Activated naive CD4-positive, alpha-beta T cell treated with anti-CD3 and anti-CD28 coated beads, Interleukin-2, amount 50 U/mL, for 72 hours (primary cell): ENCODE measurements around the gene ASB16. TPM values are rescaled to one million over a fixed set of nuclear protein-coding genes. Genes with fewer than 3 reads are reported as not detected.

Experiments used
- ATAC-seq, 2 donors: fragments of 150-1000 bp; cut with Tn5 transposase; 2 replicates each; pipeline ENCODE4 v1.10.0; 2021; ENCODE audit warnings: mild to moderate bottlenecking in 2 of 2, moderate library complexity in 2 of 2
- DNase-seq, 2 donors: peaks; one replicate each; pipeline ENCODE4 v3.0.0; 2021 to 2022; ENCODE audit warnings: low spot score in 2 of 2
- H3K27ac Mint-ChIP-seq, 2 donors: one replicate each; pipeline ENCODE4 v1.8.0; 2022; ENCODE audit warnings: mild to moderate bottlenecking in 2 of 2, mixed read lengths in 2 of 2
- H3K36me3 Mint-ChIP-seq, 2 donors: one replicate each; pipeline ENCODE4 v1.8.0; 2022; ENCODE audit warnings: mixed read lengths in 2 of 2
- H3K9me3 Mint-ChIP-seq, 2 donors: one replicate each; pipeline ENCODE4 v1.8.0; 2022; ENCODE audit warnings: mixed read lengths in 2 of 2
- total RNA-seq, 2 donors: library from RNA; stranded (reverse); gene quantifications; one replicate each; pipeline ENCODE4 v1.2.3, GENCODE V29; 2022

ASB16 gene
- total RNA-seq, 2 donors from 2014 or later = 0.39 to 0.52 TPM

DNA sequence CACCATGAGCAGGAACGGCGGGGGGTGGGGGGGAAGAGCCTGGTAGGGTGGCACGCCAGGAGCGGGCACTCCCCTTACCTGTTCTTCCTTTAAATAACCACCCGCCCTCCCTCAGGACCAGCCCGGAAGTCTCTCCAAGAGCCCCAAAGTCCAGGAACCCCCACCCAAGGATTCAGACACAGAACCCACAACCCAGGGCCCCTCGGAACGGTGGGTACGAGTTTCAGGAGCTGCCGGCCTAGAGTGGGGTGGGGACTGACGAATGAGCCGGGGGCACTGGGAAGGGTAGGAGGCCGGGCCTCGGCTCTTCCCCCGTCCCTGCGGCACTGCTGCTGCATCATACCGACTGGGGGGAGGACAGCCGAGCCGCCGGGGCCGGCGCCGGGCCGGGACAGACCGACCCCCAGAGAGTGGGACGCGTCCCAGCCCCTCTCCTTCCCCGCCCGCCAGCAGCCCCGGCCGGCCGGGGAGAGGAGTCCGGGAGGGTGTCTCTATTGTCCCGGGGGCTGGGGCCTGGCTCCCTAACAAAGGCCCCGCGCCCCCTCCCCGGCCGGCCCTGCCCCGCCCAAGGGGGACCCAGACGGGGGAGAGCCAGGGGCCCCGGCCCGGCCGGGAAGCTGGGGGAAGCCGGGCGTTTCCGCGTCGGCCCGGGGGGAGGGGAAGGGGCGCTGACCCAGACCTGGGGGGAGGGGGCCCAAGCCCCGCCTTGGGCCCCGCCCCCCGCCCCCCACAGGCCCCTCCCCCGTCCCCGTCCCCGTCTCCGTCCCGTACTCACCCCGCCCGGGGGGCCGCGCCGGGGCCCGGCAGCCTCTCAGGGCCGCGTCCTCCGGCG is 28.4 kb downstream of the ASB16 start:
- peak; percentile 31 to 40 for ATAC-seq
- Mint-ChIP-seq H3K27ac (peak overlapping the region; percentile 73 to 96), H3K36me3 (peaks cover 8 to 13% of the 10 kb centered on the region in 2 donors), H3K9me3 (no peaks in the 10 kb centered on the region)
- peak in 1 of 2 donors; percentile 55 for DNase-seq

DNA sequence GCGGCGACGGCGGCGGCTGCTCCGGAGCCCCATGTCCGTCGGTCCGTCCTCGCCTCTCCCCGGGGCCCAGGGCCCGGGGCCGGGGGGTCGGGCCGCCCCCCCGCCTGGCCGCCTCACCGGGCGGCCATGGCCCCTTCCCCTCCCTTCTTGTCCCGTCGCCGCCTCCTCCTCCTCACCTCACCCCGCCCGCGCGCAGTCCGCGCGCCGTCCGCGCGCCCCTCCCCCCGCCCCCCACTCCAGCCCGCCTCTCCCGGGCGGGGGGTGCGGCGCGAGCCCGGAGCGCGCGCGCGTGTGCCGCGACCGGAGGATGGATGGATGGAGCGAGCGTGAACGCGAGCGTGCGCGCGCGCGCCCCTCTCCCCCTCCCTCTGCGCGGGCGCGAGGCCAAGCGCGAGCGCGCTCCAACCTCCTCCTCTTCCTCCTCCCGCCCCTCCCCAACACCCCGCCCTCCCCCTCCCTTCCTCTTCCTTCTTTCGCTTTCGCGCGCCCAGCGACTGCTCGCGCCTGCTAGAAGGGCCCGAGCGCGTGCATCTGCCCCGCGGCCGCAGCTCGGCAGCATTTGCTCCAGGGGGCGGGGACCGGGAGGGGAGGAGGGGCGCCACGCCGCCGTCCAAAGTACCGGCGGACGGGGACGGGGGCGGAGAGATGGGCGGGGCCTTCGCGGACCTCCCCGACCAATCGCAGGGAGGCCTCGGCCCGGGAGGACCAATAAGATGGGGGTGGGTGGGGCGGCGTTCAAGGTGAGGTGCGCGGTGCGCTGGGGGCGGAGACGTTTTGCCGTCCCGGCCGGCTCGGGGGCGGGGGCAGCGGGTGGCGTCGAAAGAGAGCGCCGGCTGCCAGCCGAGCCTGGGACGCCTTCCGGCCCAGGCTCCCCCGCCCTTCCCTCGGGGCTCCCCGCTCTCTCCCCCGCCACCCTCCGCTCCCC is 29.3 kb downstream of the ASB16 start, which contains the start of gene ATXN7L3:
TSS of gene ATXN7L3 (minus strand) at position 332 of the 925 bp plus-strand sequence. CDS start 1,814 bp downstream, outside the sequence.
- no peaks in the 10 kb centered on the region for H3K9me3 Mint-ChIP-seq
- peak within 1 kb of the TSS; percentile 75 to 93 for H3K27ac Mint-ChIP-seq
- ATAC-seq (peak; percentile 85 to 88), DNase-seq (peak; percentile 95 to 97)
- peaks cover 8 to 13% of the 10 kb centered on the region in 2 donors for H3K36me3 Mint-ChIP-seq

DNA sequence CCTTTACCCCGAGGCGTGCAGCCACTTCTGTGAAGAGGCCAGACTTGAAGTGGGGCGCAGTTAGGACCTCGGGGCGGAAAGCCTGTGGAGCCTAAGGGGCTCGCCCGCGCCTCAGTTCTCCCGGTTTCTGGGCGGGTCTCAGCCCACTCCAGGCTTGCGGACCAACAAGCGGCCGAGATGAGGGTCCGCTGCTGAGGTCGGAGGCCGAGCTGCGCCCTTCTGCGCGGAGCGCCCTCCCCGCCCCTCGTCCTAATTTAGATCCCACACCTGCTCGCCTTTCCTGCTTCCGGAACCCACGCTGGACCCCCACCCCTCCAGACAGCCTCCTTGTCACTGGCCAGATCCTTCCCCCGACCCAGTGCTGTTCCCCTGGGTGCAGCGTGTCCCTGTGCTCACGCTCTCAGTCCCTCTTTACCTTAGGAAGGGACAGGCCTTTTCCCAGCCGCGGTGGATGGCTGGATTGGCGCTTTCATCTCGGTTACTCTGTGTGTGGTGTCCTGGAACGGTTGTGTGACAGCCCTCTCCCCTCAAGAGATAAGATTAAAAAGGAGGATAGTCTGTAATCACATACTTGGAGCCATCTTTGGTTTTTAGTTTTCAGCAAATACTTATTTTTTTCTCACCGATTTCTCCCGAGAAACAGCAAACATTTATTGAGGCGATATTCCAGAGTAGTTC is 30.1 kb downstream of the ASB16 start:
- DNase-seq (no peak), ATAC-seq (no peak)
- Mint-ChIP-seq H3K27ac (peak overlapping the region; percentile 75 to 93), H3K36me3 (peaks cover 8 to 13% of the 10 kb centered on the region in 2 donors), H3K9me3 (no peaks in the 10 kb centered on the region)

DNA sequence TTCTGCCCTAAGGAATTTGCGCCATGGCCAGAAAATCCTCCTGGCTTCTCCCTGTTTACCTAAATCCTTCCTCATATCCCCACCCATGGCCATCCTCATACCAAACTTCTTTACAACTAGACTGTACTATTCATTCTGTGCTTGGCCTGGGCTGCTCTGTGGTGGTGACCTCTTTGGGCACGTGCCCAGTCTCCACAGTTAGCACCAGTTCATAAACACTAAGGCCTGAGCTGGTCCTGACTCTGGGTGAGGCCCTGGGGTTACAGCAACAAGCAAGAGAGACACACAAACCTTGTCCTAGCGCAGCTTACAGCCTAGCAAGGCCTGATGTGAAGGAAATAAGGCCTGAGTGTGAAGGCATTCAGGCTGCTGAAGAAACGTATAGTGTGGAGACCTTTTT is 32.3 kb downstream of the ASB16 start:
- ATAC-seq = no peak
- peak overlapping the region in 1 of 2 donors; percentile 65 for H3K27ac Mint-ChIP-seq
- peaks cover 6 to 10% of the 10 kb centered on the region in 2 donors for H3K36me3 Mint-ChIP-seq
- no peaks in the 10 kb centered on the region for H3K9me3 Mint-ChIP-seq
- DNase-seq = no peak

DNA sequence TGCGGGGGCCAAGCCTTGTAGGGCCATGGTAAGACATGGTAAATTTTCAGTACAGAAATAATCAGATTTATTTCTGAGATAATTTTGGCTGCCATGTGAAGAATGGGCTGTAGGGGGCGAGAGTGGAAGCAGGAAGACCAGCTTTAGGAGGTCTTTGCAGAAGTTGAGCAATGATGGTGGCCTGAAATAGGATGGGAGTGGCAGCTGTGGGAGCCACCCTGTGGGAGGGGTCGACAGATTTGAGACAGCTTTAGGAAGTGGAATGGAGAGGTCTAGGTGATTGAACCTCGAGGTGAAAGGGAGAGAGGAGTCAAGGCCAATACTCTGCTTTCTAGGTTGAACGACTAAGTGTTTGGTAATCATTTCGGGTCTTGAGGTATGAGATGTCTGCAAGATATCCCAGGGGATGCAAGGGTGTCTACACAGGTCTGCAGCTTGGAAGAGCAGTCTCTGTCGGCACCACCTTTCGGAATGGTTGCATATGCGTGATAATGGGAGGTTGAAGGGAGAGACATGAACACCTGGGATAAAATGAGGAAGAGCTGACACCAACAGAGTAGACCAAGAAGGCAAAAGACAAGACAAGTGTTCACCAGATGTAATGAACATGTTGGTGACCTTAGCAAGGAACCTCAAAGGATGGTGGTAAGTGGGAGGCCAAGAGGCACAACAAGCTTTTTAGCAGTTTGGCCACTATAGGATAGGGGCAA is 33.4 kb downstream of the ASB16 start:
- ATAC-seq (no peak), DNase-seq (peak in 1 of 2 donors; percentile 61)
- Mint-ChIP-seq H3K9me3 (no peaks in the 10 kb centered on the region), H3K36me3 (peaks cover 0 to 13% of the 10 kb centered on the region in 2 donors), H3K27ac (peak overlapping the region; percentile 26 to 65)

DNA sequence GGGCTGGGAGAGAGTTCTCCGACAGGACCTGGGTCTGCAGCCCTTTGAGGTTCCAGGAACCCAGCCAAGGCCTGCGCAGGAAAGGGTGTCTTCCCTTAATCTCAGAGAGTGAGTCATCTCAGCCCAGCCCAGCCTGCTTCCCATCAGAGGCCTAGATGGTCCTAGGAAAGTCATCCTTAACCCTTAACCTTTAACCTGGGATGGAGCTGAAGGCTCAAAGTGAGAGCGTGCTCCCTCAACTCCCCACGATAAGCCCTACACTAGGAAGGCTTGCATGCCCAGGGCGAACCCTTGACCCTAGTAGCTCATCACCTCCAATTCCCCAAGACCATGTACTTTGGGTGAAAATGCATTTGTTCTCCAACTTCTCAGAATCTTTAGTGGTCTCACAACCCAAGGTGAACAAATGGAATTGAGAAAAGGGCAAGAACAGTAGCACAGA is 34.0 kb downstream of the ASB16 start:
- H3K9me3 Mint-ChIP-seq = no peaks in the 10 kb centered on the region
- H3K36me3 Mint-ChIP-seq = peaks cover 0 to 16% of the 10 kb centered on the region in 2 donors
- ATAC-seq (no peak), DNase-seq (no peak)
- H3K27ac Mint-ChIP-seq = no peak overlapping the region

DNA sequence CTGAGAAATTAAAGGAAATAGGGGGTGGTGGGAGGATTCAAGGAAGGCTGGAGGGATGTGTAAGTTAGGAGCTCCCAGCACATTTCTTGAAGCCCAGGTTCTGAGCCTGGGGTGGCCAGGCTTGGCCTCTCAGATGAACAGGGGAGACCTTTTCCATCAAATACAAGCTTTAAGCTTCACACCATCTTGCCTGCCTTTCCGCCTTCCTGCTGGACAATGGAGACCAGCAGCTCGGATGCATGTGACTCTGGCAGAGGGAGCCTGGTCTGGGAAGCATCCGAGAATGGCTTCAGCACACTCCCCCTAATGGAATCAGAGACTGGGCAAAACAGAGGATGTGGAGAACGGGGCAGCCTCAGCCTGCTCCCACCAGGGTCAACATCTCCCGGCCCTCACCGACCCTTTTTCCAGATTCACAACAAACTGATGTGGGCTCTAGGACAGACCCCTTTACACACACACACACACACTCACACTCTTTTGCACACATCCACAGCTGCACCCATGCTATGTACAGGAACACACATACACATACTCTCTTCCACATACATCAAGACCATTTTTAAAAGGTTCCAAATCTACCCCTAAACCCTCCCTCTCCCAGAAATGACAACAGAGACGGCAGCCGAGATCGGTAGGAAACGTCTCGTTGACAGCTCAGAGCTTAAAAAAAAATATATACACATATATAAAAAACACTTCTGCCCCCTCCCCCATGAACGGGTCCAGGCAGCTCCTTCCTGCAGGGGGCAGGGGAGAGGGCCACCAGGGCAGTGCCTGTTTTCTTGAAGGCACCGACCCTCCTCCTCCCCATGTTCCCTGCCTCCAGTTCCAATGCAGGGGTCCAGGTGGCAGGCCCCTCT is 35.7 kb downstream of the ASB16 start:
- no peaks in the 10 kb centered on the region for H3K9me3 Mint-ChIP-seq
- peaks cover 3 to 22% of the 10 kb centered on the region in 2 donors for H3K36me3 Mint-ChIP-seq
- peak overlapping the region in 1 of 2 donors; percentile 37 for H3K27ac Mint-ChIP-seq
- no peak for DNase-seq
- ATAC-seq = no peak

DNA sequence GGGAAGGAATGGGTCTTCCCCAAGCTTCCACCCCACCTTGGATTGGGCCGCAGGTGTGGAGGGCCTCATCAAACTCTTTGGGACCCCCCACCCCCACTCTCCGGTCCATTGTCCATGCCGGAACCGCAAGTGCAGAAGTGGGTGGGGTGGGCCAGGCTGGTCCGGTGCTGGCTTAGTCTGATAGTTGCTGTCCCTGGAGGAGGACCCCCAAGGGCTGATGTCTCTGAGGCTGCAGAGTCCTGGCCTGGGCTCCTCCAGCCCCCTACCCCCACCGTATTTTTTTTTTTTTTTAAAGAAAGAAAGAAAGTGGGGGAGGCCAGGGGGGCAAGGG is 36.3 kb downstream of the ASB16 start:
- no peak for ATAC-seq
- Mint-ChIP-seq H3K9me3 (no peaks in the 10 kb centered on the region), H3K36me3 (peaks cover 9 to 22% of the 10 kb centered on the region in 2 donors)

DNA sequence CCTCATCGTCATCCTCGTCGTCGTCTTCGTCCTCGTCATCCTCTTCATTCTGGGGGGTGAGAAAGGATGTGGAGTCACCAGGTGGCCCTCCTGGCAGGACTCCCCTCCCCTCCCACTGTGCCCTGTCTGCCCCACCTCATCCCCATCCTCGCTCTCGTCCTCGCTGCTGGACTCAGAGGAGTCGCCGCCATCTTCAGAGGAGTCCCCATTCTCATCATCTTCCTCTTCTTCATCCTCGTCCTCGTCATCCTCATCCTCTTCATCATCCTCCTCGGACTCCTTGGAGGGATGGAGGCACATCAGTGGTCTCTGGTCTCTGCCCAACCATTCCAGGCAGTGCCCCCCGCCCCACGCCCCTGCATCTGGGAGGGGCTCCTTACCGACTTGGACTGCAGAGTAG is 36.8 kb downstream of the ASB16 start:
- H3K27ac Mint-ChIP-seq = peak overlapping the region in 1 of 2 donors; percentile 83
- DNase-seq (no peak), ATAC-seq (no peak)
- peaks cover 9 to 22% of the 10 kb centered on the region in 2 donors for H3K36me3 Mint-ChIP-seq
- no peaks in the 10 kb centered on the region for H3K9me3 Mint-ChIP-seq

More for the DNA sequence above, 36.3 kb downstream of the ASB16 start:
- H3K27ac Mint-ChIP-seq = no peak overlapping the region
- no peak for DNase-seq

DNA sequence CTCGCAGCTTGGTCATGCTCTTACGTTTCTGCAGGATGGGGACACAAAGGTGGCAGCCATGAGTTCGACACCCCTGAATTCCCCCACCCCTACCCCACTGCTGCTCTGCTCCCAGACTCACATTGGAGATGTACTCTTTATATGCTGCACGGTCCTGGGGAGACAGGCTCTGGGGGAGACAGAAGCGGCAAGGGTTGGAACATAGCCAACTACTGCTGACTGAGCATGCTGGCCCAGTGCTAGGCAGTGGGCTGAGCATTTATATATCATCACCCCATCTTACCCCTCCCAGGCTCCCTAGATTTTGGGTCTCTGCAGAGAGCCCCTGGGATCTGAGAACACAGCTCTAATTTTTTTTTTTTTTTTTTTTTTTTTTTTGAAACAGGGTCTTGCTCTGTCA is 37.2 kb downstream of the ASB16 start:
- H3K9me3 Mint-ChIP-seq = no peaks in the 10 kb centered on the region
- peak overlapping the region in 1 of 2 donors; percentile 83 for H3K27ac Mint-ChIP-seq
- H3K36me3 Mint-ChIP-seq = peaks cover 9 to 22% of the 10 kb centered on the region in 2 donors
- DNase-seq = no peak
- no peak for ATAC-seq

DNA sequence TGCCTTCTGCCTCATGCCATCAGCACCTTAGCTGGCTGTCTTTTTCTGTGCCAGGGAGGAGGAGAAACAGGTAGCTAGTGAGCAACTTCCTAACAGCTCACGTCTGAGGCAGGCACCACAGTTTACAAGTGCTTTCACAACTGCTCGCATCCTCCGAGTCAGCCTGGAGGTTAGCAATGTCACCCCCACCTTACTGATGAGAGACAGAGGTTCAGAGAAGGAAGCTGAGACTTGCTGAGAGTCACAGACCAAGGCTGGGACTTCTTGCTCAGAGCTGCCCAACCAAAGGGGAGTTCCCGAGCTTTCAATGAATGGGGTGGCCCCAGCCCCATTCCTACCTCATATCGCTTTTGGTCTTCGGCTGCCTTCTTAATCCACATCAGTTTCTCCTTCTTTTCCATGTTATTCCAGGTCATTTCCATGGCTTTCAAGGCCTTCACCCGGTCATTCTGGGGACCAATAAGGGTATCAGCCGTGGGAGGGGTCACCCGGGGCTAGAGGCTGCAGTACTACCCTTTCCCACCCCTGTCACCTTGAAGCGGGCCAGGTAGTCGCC is 39.4 kb downstream of the ASB16 start:
- no peaks in the 10 kb centered on the region for H3K9me3 Mint-ChIP-seq
- H3K27ac Mint-ChIP-seq = peak overlapping the region; percentile 83 to 89
- DNase-seq = peak; percentile 45 to 75
- H3K36me3 Mint-ChIP-seq = peaks cover 17 to 39% of the 10 kb centered on the region in 2 donors
- ATAC-seq = peak; percentile 78 to 85

DNA sequence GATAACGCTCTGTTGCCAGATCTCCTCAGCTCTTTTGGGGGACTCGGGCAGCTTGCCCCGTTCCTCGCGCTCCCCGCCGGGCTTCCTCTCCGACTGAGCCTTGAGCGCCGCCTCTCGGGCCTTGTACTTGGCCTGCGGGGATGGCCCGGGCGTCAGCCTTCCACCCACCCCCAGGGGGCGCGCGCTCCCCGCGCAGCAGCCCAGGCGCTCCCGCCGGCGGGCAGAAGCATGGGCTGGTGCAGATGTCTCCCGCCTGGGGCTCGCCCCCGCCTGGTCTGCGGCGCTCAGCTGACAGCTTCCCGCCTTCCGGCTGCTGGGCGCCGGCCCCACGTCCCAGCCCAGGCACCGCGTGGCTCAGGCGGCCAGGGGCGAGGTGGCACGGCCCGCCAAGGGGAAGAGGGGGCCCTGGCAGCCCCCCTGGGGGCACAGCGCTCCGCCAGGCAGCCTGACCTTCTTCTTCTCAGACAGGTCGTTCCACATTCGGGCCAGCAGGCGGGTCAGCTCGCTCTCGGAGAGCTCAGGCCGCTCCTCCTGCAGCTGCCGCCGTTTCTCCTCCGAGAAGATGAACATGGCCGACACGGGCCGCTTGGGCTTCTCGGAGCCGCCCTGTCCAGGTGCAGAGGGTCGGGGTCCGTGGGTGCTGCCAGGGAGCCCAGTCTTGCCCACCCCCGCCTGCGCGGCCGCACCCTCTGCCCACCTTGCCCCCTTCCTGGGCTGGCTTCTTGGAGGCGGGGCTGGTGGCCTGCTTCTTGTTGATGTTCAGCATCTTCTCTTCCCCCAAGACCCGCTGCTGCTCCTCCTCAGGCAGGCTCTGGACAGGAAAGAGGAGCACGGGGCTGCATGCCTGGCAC is 40.1 kb downstream of the ASB16 start:
- H3K36me3 Mint-ChIP-seq = peaks cover 22 to 46% of the 10 kb centered on the region in 2 donors
- DNase-seq (peak; percentile 95 to 97), ATAC-seq (peak; percentile 85 to 94)
- H3K27ac Mint-ChIP-seq = peak overlapping the region; percentile 83 to 89
- no peaks in the 10 kb centered on the region for H3K9me3 Mint-ChIP-seq

DNA sequence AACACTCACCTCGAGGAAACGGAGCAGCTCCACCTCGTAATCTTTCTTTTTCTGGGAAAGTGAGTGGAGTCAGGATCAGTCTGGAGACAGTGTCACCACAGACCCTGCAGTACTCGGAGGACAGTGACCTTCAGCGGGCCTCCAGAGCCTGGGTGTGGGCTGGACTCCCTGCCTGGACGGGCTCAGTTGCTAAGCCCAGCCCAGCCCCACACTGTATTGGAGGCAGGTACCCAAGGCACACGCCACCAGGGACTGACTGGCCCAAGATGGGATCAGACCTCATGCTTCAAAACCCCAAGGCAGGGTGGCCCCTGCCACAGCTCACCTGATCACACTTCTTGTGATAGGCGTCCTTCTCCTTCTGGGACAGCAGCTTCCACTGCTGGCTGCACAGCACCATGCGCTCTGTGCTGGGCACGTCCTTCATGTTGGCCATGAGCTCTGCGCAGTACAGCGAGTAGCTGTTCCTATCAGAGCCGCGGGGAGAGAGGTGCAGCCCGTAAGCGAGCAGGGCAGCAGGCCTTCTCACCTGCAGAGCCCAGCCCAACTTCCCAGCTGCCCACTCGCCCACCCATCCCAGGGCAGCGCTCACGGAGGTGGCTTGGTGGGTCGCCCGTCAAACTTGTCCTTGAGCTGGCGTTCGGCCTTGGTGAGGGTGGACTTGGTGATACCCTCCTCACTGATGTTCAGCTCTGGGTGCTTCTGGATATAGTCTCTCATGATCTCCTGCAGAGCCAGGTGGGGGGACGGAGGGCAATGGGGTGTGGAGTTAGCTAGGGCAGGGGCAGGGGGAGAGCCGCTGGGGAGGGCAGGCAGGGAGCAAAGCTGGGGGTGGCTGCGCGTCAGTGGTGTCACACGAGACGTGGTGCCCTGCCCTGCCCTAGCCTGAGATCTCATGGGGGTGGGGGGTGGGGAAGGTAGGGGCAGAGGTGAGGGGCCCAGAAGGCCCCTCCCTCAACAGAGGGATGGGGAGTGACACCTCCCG is 41.1 kb downstream of the ASB16 start:
- no peaks in the 10 kb centered on the region for H3K9me3 Mint-ChIP-seq

More for the DNA sequence above, 41.1 kb downstream of the ASB16 start:
- ATAC-seq (no peak), DNase-seq (no peak)
- Mint-ChIP-seq H3K27ac (peak overlapping the region; percentile 77 to 88), H3K36me3 (peaks cover 32 to 56% of the 10 kb centered on the region in 2 donors)
